B cell (primary cell): ENCODE data around the gene THSD7B.

Experiments used
- CTCF ChIP-seq: fragments of 200-600 bp; IDR thresholded peaks from one replicate; pipeline ENCODE4 v1.8.0; 2022; ENCODE audit warnings: antibody characterized with exemption, mild to moderate bottlenecking
- EZH2 ChIP-seq: IDR thresholded peaks from 2 replicates; pipeline ENCODE4 v1.6.1; 2012; ENCODE audit warnings: borderline replicate concordance, low read depth, mild to moderate bottlenecking, moderate library complexity, low read length; ENCODE audit not compliant: insufficient read depth, poor library complexity, severe bottlenecking

- no peak for TF ChIP-seq CTCF
- TF ChIP-seq EZH2: no peak
Measured at GRCh38 chr2:137677466-137677865, 912.1 kb downstream of the THSD7B start.
